HUES48 (cell line): ENCODE measurements around the gene TMEM37.

Source experiments
- H3K27ac ChIP-seq: one replicate; pipeline ENCODE4 v1.7.0; 2013; ENCODE audit warnings: low read depth, low read length, inconsistent platforms
- H3K27me3 ChIP-seq: 2 replicates; pipeline ENCODE4 v1.6.1; 2013; ENCODE audit warnings: mild to moderate bottlenecking, low read length; ENCODE audit not compliant: control insufficient read depth, insufficient read depth
- H3K36me3 ChIP-seq: 2 replicates; pipeline ENCODE4 v1.6.1; 2013; ENCODE audit warnings: low read length; ENCODE audit not compliant: control insufficient read depth, insufficient read depth
- H3K4me1 ChIP-seq: 2 replicates; pipeline ENCODE4 v1.6.1; 2013; ENCODE audit warnings: mild to moderate bottlenecking, low read length; ENCODE audit not compliant: control insufficient read depth, insufficient read depth
- H3K4me3 ChIP-seq: 2 replicates; pipeline ENCODE4 v1.5.1; 2013; ENCODE audit warnings: mild to moderate bottlenecking, low read depth, low read length
- H3K9ac ChIP-seq: 2 replicates; pipeline ENCODE4 v1.6.1; 2013; ENCODE audit warnings: mild to moderate bottlenecking, low read depth, low read length, moderate library complexity
- H3K9me3 ChIP-seq: 2 replicates; pipeline ENCODE4 v1.6.1; 2013; ENCODE audit warnings: low read length; ENCODE audit not compliant: control insufficient read depth, insufficient read depth

The TMEM37 gene

DNA sequence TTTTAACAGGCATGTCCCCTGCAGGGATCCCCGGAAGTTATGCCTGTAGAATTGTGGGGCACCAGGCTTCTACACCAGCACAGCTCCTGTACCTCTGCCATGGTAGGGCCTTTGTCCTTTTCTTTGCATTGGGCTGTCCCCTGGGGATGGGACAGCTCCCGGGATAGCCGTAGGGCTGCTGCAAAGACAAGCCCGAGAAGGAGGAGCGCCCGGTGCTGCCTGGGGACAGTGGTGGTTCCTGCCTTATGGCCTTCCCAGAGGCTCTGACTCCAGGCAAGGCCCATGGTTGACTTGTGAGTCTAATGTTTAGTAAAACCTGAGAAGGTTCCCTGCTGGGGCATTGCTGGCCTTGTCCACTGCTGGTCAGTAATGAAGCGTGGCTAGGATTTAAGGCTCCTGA lies 30.9 kb downstream of the TMEM37 start:
- Histone ChIP-seq H3K9ac (no peak overlapping the region), H3K9me3 (no peaks in the 10 kb centered on the region), H3K4me3 (no peak overlapping the region), H3K27ac (no peak overlapping the region), H3K36me3 (no peaks in the 10 kb centered on the region), H3K27me3 (no peaks in the 10 kb centered on the region), H3K4me1 (no peaks in the 10 kb centered on the region)

DNA sequence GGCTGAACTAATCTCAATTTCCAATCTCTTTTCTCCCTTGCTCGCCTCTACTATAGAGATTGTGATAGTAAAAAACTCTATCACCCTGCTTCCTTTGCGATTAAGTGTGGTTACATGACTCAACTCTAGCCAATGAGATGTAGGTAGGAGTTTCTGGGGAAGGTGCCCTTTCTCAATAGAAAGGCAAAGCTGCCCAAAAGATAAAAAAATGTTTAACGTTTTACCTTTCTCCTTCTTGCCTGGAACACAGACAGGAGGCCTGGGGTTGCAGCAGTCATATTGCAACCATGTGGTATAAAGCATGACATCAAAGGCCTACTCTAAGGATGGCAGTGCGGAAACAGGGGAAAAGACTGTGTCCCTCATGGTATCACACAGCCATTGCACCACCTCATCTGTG lies 31.5 kb downstream of the TMEM37 start:
- no peaks in the 10 kb centered on the region for H3K27me3 ChIP-seq
- H3K4me1 ChIP-seq = no peaks in the 10 kb centered on the region
- no peak overlapping the region for H3K9ac ChIP-seq
- H3K4me3 ChIP-seq = no peak overlapping the region
- no peak overlapping the region for H3K27ac ChIP-seq
- no peaks in the 10 kb centered on the region for H3K36me3 ChIP-seq
- H3K9me3 ChIP-seq = no peaks in the 10 kb centered on the region

DNA sequence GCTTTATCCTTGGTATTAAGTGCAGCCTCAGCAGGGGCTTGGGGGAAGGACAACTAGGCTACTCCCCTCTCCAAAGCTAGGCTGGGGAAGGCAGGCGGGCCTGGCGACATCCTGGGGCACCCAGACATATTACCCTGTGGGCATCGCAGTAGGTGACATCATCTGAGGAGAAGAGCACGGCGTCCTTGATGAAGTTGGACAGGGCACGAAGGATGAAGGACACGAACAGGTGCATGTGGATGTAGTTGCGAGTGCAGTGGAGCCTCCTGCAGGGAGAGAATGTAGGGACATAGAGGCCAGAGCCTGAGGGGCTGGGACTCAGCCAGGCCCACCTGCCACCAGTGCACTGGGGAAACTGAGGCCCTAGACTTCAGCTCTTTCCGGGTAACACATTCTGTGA lies 32.3 kb downstream of the TMEM37 start:
- Histone ChIP-seq H3K9ac (no peak overlapping the region), H3K27me3 (no peaks in the 10 kb centered on the region), H3K4me1 (no peaks in the 10 kb centered on the region), H3K9me3 (no peaks in the 10 kb centered on the region), H3K36me3 (no peaks in the 10 kb centered on the region), H3K27ac (no peak overlapping the region), H3K4me3 (no peak overlapping the region)

DNA sequence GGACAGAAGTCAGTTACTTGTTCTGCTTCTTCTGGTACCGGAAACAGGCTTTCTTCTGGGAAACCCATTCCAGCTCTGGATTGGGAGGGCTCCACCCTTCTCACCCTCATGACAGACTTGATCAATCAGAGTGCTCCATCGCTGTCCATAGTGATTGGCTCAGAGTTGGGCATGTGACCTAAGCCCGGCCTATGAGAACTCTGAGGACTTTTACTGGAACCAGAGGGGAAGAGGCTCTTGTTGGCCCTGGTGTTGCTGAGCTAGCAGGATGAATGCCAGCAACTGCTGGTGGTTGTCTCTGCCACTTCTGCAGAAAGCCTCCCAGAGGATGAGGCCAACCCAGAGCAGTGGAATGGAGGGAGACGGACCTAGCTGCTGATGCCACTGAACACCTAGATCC lies 33.3 kb downstream of the TMEM37 start:
- no peaks in the 10 kb centered on the region for H3K27me3 ChIP-seq
- H3K36me3 ChIP-seq = no peaks in the 10 kb centered on the region
- H3K4me3 ChIP-seq = no peak overlapping the region
- no peak overlapping the region for H3K27ac ChIP-seq
- peaks cover 5% of the 10 kb centered on the region; the same call in 1 of the 2 replicates for H3K4me1 ChIP-seq
- no peak overlapping the region for H3K9ac ChIP-seq
- H3K9me3 ChIP-seq = no peaks in the 10 kb centered on the region

DNA sequence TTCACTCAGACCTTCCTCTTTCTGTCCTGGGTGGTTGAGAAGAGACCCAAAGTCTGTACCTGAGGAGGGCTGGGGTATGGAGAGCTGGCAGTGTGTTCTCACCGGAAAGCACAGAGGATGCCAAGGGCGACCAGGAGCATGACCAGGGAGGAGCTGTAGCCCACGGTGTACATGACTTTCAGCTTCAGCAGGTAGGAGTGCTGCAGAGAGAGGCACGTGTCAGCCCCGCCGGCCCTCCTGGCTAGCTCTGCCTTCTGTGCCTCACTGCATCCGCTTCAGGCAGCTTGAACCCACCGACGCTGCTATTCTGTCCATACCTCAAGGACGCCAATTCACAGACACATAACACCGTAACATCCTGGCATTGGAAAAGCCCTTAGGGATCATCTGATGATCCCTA lies 34.0 kb downstream of the TMEM37 start:
- H3K4me1 ChIP-seq = peaks cover 6% of the 10 kb centered on the region; the same call in 1 of the 2 replicates
- no peaks in the 10 kb centered on the region for H3K36me3 ChIP-seq
- H3K4me3 ChIP-seq = no peak overlapping the region
- no peaks in the 10 kb centered on the region for H3K9me3 ChIP-seq
- no peak overlapping the region for H3K27ac ChIP-seq
- H3K9ac ChIP-seq = no peak overlapping the region
- no peaks in the 10 kb centered on the region for H3K27me3 ChIP-seq

DNA sequence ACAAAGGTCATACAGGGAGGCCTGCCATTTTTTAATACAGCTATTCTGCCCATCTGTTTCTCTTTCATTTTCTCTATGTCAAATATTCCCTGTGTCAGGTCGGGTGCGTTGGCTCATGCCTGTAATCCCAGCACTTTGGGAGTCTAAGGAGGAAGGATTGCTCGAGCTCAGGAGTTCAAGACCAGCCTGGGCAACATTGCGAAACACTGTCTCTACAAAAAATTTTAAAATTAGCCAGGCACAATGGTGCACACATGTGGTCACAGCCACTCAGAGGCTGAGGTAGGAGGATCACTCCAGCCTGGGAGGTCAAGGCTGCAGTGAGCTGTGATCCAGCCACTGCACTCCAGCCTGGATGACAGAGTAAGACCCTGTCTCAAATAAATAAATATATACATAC lies 34.7 kb downstream of the TMEM37 start:
- peaks cover 6% of the 10 kb centered on the region; the same call in 1 of the 2 replicates for H3K4me1 ChIP-seq
- no peak overlapping the region for H3K4me3 ChIP-seq
- H3K27ac ChIP-seq = no peak overlapping the region
- no peaks in the 10 kb centered on the region for H3K36me3 ChIP-seq
- no peaks in the 10 kb centered on the region for H3K9me3 ChIP-seq
- H3K27me3 ChIP-seq = no peaks in the 10 kb centered on the region
- H3K9ac ChIP-seq = no peak overlapping the region

DNA sequence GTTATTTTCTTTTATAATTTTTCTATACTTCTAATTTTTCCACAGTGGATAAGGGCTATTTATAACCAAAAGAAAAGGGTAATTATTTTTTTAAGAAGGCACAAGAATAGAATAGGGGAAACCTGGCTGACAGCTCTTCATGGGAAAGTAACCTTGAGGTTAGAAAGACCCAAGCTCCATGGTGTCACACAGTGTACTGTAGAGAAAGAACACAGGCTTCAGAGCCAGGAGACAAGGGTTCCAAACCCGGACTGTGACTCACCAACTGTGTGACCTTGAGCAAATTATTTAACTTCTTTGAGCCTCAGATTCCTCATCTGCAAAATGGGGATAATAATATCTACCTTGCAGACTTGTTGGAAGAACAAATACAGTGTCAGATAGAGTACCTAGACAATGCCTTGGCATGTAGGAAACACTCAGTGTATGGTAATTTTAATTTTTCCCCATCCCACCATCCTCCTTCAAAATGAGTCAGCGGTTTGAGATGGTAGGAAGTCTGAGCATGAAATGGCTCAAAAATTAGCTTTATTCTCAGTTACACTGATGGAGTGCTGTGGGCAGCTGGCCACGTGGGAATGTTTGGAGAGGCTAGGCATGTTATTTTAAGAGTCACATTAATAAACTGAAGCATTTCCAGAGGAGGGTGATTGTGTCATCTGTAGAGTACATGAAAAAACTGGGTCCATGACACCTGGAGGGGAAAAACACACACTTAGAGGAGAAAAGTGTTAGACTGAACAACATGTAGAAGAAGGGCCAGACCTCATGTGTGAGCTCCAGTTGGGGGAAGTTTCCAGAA lies 36.7 kb downstream of the TMEM37 start:
- Histone ChIP-seq H3K9me3 (no peaks in the 10 kb centered on the region), H3K27ac (no peak overlapping the region), H3K36me3 (no peaks in the 10 kb centered on the region), H3K4me1 (peaks cover 6% of the 10 kb centered on the region; the same call in 1 of the 2 replicates), H3K4me3 (no peak overlapping the region), H3K27me3 (no peaks in the 10 kb centered on the region), H3K9ac (no peak overlapping the region)

DNA sequence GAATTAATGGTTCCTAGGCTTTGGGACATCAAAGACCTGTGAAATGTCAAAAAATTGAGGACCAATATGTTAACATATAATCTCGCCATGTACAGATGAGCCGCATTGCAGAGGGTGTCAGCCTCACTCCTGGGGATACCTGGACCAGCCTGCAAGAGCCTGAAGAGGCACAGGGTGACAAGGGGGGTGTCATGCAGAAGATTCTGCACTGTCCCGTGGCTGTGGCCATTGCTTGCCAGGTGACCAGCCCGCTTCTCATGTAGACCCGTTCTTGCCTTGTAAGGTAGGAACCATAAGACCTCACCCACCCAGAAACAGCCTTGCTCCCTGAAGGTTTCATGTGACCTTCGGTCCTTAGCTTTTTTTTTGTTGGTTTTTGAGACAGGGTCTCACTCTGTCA lies 37.5 kb downstream of the TMEM37 start:
- Histone ChIP-seq H3K4me3 (no peak overlapping the region), H3K36me3 (no peaks in the 10 kb centered on the region), H3K27me3 (no peaks in the 10 kb centered on the region), H3K27ac (no peak overlapping the region), H3K4me1 (peaks cover 6% of the 10 kb centered on the region; the same call in 1 of the 2 replicates), H3K9me3 (no peaks in the 10 kb centered on the region), H3K9ac (no peak overlapping the region)

DNA sequence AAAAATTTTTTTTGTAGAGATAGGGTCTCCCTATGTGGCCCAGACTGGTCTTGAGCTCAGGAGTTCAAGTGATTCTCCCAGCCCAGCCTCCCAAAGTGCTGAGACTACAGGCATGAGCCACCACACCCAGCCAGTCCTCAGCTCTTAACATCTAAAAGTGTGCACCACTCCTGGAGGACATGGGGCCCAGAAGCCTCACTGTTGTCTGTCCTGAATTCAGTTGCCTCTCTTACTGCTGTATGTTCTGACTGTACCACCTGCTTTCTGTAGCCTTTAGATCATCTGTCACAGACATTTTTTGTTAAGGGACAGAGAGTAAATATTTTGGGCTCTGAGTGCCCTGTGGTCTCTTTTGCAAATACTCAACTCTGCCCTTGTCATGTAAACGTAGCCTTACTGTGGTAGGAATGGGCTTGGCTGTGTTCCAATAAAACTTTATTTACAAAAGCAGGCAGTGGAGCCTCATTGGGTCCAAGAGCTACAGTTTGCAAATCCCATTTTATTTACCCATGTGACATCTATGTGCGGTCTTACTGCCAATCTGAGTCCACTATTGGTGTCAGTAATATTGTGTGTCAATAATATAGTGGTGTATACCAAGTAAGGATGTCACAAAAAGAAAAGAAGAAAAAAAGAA lies 38.1 kb downstream of the TMEM37 start:
- no peak overlapping the region for H3K4me3 ChIP-seq

DNA sequence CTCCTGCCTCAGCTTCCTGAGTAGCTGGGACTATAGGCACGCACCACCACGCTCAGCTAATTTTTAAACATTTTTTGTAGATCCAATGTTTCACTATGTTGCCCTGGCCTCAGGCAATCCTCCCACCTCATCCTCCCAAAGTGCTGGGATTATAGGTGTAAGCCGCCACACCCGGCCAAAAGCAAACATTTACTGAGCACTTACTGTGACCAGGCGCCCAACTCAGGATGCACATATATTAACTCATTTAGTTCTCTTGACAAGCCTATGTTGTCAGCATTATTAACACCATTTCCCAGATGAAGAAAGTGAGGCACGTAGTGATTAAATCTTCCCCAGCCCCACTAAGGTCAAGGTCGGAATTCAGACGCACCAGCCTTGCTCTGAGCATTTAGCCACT lies 41.1 kb downstream of the TMEM37 start:
- Histone ChIP-seq H3K9me3 (no peaks in the 10 kb centered on the region), H3K9ac (no peak overlapping the region), H3K27me3 (no peaks in the 10 kb centered on the region), H3K27ac (no peak overlapping the region), H3K4me1 (peaks cover 17% of the 10 kb centered on the region), H3K36me3 (no peaks in the 10 kb centered on the region), H3K4me3 (no peak overlapping the region)

More for the DNA sequence above, 38.1 kb downstream of the TMEM37 start:
- no peaks in the 10 kb centered on the region for H3K9me3 ChIP-seq
- no peaks in the 10 kb centered on the region for H3K27me3 ChIP-seq
- H3K4me1 ChIP-seq = peaks cover 8% of the 10 kb centered on the region; the same call in 1 of the 2 replicates
- no peak overlapping the region for H3K27ac ChIP-seq
- H3K36me3 ChIP-seq = no peaks in the 10 kb centered on the region
- no peak overlapping the region for H3K9ac ChIP-seq

DNA sequence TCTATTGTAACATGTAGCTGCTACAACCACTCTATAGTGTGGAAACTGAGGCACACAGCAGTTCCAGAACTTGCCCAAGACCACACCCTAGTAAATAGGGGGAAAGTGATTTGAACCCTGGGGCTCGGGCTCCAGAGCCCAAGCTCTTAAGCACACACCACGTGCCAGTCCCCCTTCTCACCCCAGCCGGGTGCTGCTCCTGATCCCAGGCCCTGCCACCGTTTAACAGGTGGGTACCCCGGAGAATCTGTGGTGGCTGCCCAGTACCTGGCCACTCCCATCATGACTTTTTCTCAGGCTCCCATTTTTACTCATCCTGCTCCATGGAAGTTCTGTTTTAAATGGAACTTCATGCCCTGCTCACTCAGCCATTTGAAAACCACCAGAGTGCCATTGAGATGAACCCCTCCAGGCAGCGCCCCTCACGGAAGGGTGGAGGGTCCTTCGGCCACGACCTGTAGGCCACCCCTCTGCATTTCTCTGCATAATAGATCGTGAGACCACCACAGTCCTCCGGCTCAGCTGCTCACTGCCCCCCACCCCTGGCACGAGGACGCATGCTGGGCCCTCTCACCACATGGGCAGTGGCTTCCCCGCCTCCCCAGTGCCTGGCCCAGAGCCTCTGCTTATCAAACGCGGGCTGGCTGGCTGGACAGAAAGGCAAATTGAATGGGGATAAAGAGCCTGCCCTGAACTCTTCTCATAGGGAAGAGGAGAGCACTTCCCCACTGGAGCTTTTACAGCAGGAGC lies 42.1 kb downstream of the TMEM37 start:
- no peak overlapping the region for H3K4me3 ChIP-seq
- no peaks in the 10 kb centered on the region for H3K36me3 ChIP-seq
- peaks cover 17% of the 10 kb centered on the region for H3K4me1 ChIP-seq
- H3K9ac ChIP-seq = no peak overlapping the region
- H3K27me3 ChIP-seq = no peaks in the 10 kb centered on the region
- H3K27ac ChIP-seq = no peak overlapping the region
- no peaks in the 10 kb centered on the region for H3K9me3 ChIP-seq
